SK-N-SH (cell line): ENCODE results near the gene CISTR. TPM values are rescaled to one million over a fixed set of nuclear protein-coding genes. Genes with fewer than 3 reads are reported as not detected.

Source experiments
- CTCF ChIA-PET: fragments of 300-600, 350-600 bp; formaldehyde crosslinking; extraction: SDS; loops from one replicate; lab custom pipeline; 2021; lab: Yijun Ruan, JAX
- POLR2A ChIA-PET: fragments of 350-600 bp; sonication (Branson Sonifier 250); formaldehyde crosslinking; extraction: SDS; loops from one replicate; lab custom pipeline; 2020; ENCODE audit warnings: antibody characterized with exemption, inconsistent platforms; lab: Yijun Ruan, JAX
- DNase-seq: peaks from one replicate; pipeline ENCODE4 v3.0.0; 2012
- H2AFZ ChIP-seq: fragments of 200-600 bp; sonication (generic); 2 replicates; pipeline ENCODE4 v1.8.1; 2016; ENCODE audit warnings: antibody characterized with exemption, mild to moderate bottlenecking, low read depth
- H3F3A ChIP-seq: fragments of 200-600 bp; sonication (generic); replicated peaks from 2 replicates; pipeline ENCODE3; 2016; ENCODE audit warnings: antibody characterized with exemption, mild to moderate bottlenecking; ENCODE audit not compliant: insufficient read depth
- H3K27ac ChIP-seq, 2 experiments: fragments of 200-500 bp in 1 of 2; fragments of 200-600 bp in 1 of 2; sonication (Bioruptor generic) in 1 of 2; sonication (generic), shearing (Covaris generic) in 1 of 2; 2 replicates each; pipeline versions ENCODE4 v1.5.1 to v1.6.1; 2014 to 2016; ENCODE audit warnings: low read depth in 2 of 2, inconsistent platforms in 1 of 2, low read length in 1 of 2, mild to moderate bottlenecking in 1 of 2, mixed read lengths in 1 of 2
- H3K27me3 ChIP-seq: fragments of 200-600 bp; sonication (generic), shearing (Covaris generic); 2 replicates; pipeline ENCODE4 v1.6.1; 2016; ENCODE audit warnings: mixed run types; ENCODE audit not compliant: insufficient read depth
- H3K36me3 ChIP-seq, 2 experiments: fragments of 200-500 bp in 1 of 2; fragments of 200-600 bp in 1 of 2; sonication (Bioruptor generic) in 1 of 2; sonication (generic) in 1 of 2; replicated peaks in 1 of 2; 2 replicates each; pipeline versions ENCODE3 to v1.5.1; 2014 to 2016; ENCODE audit warnings: low read length in 1 of 2, mild to moderate bottlenecking in 1 of 2; ENCODE audit not compliant: insufficient read depth in 2 of 2, control insufficient read depth in 1 of 2
- H3K4me1 ChIP-seq, 2 experiments: fragments of 200-500 bp in 1 of 2; fragments of 200-600 bp in 1 of 2; sonication (Bioruptor generic) in 1 of 2; sonication (generic), shearing (Covaris generic) in 1 of 2; 2 replicates each; pipeline versions ENCODE4 v1.5.1 to v1.6.1; 2014 to 2016; ENCODE audit warnings: low read depth in 1 of 2, low read length in 1 of 2, mixed run types in 1 of 2; ENCODE audit not compliant: insufficient read depth in 2 of 2, control insufficient read depth in 1 of 2
- H3K4me2 ChIP-seq: fragments of 200-600 bp; sonication (generic), shearing (Covaris generic); 2 replicates; pipeline ENCODE4 v1.6.1; 2017; ENCODE audit warnings: mixed run types
- H3K4me3 ChIP-seq, 2 experiments: fragments of 200-500 bp in 1 of 2; fragments of 200-600 bp in 1 of 2; sonication (Bioruptor generic) in 1 of 2; sonication (generic), shearing (Covaris generic) in 1 of 2; 2 replicates each; pipeline versions ENCODE4 v1.5.1 to v1.8.1; 2014 to 2016; ENCODE audit warnings: low read depth in 2 of 2, inconsistent platforms in 1 of 2, low read length in 1 of 2, mild to moderate bottlenecking in 1 of 2, mixed read lengths in 1 of 2, moderate library complexity in 1 of 2
- H3K79me2 ChIP-seq: fragments of 200-600 bp; sonication (generic); 2 replicates; pipeline ENCODE4 v1.8.1; 2017; ENCODE audit warnings: mild to moderate bottlenecking; ENCODE audit not compliant: insufficient read depth
- H3K9ac ChIP-seq: fragments of 200-600 bp; sonication (generic); 2 replicates; pipeline ENCODE4 v1.6.1; 2017; ENCODE audit warnings: mixed run types
- H3K9me2 ChIP-seq: fragments of 200-600 bp; sonication (generic); 2 replicates; pipeline ENCODE4 v1.6.1; 2017; ENCODE audit warnings: mixed run types
- H3K9me3 ChIP-seq: fragments of 200-600 bp; sonication (generic); 2 replicates; pipeline ENCODE4 v1.6.1; 2017; ENCODE audit warnings: mixed run types, mild to moderate bottlenecking, moderate library complexity
- H4K20me1 ChIP-seq: fragments of 200-600 bp; sonication (generic); 2 replicates; pipeline ENCODE4 v1.6.1; 2017; ENCODE audit warnings: mild to moderate bottlenecking, mixed run types; ENCODE audit not compliant: insufficient read depth
- CHD2 ChIP-seq: fragments of 150-350 bp; IDR thresholded peaks from 2 replicates; pipeline ENCODE4 v1.6.1; 2018; ENCODE audit warnings: low read length; ENCODE audit not compliant: partially characterized antibody
- ELF1 ChIP-seq: IDR thresholded peaks from 2 replicates; pipeline ENCODE4 v1.4.0; 2012
- EP300 ChIP-seq, 2 experiments: IDR thresholded peaks; 2 replicates each; pipeline versions ENCODE4 v1.4.0 to v1.6.1; 2012; ENCODE audit warnings: borderline replicate concordance in 1 of 2, low read depth in 1 of 2, low read length in 1 of 2
- FOSL2 ChIP-seq: IDR thresholded peaks from 2 replicates; pipeline ENCODE4 v1.4.0; 2012; ENCODE audit warnings: low read depth, mild to moderate bottlenecking, moderate library complexity, borderline replicate concordance
- FOXJ3 ChIP-seq: sonication (generic); formaldehyde crosslinking; IDR thresholded peaks from 2 replicates; pipeline ENCODE4 v1.5.1; 2020; ENCODE audit warnings: mild to moderate bottlenecking, missing genetic modification reagents
- GATA2 ChIP-seq: sonication (generic); formaldehyde crosslinking; IDR thresholded peaks from 2 replicates; pipeline ENCODE4 v1.5.0; 2020; ENCODE audit warnings: mild to moderate bottlenecking, missing genetic modification reagents
- JUND ChIP-seq: IDR thresholded peaks from 2 replicates; pipeline ENCODE4 v1.4.0; 2012
- MEF2A ChIP-seq: IDR thresholded peaks from 2 replicates; pipeline ENCODE4 v1.4.0; 2012; ENCODE audit warnings: low read depth, borderline replicate concordance
- NRF1 ChIP-seq: IDR thresholded peaks from 2 replicates; pipeline ENCODE4 v1.6.1; 2012; ENCODE audit warnings: low read depth, mild to moderate bottlenecking, low read length
- RAD21 ChIP-seq: IDR thresholded peaks from 2 replicates; pipeline ENCODE4 v1.6.1; 2012; ENCODE audit warnings: mild to moderate bottlenecking, low read length
- RXRA ChIP-seq: IDR thresholded peaks from 2 replicates; pipeline ENCODE4 v1.4.0; 2012; ENCODE audit warnings: low read depth, mild to moderate bottlenecking, borderline replicate concordance
- SIN3A ChIP-seq: IDR thresholded peaks from 2 replicates; pipeline ENCODE4 v1.6.1; 2012; ENCODE audit warnings: low read depth, mild to moderate bottlenecking, low read length, moderate library complexity, borderline replicate concordance
- SMC3 ChIP-seq: IDR thresholded peaks from 2 replicates; pipeline ENCODE4 v1.6.1; 2012; ENCODE audit warnings: low read depth, low read length, improper control_type of control experiment
- WGBS: methylation state at CpG from one replicate; pipeline ENCODE4 v1.1.6; 2017; ENCODE audit warnings: low lambda C conversion rate; 5-methylcytosine and 5-hydroxymethylcytosine counted together
- polyA plus RNA-seq, 3 experiments: library from polyadenylated mRNA; depleted of rRNA; stranded (reverse); fragments of >200 nt; gene quantifications; 2 replicates each; pipeline ENCODE4 v1.2.3, GENCODE V29; 2012
- TF ChIP-seq, protein P1 (sequence below): IDR thresholded peaks from 2 replicates; pipeline ENCODE4 v1.4.0; 2012; ENCODE audit warnings: low read depth
- TF ChIP-seq, protein P2 (sequence below): fragments of 200-600 bp; sonication (generic); IDR thresholded peaks from 2 replicates; pipeline ENCODE4 v1.6.1; 2017; ENCODE audit warnings: antibody characterized with exemption, mild to moderate bottlenecking, moderate library complexity
- TF ChIP-seq, protein P3 (sequence below): IDR thresholded peaks from 2 replicates; pipeline ENCODE4; 2012

CISTR gene
- polyA plus RNA-seq, 1 of the 3 experiments (the other 2 are of a cell fraction): not detected

DNA sequence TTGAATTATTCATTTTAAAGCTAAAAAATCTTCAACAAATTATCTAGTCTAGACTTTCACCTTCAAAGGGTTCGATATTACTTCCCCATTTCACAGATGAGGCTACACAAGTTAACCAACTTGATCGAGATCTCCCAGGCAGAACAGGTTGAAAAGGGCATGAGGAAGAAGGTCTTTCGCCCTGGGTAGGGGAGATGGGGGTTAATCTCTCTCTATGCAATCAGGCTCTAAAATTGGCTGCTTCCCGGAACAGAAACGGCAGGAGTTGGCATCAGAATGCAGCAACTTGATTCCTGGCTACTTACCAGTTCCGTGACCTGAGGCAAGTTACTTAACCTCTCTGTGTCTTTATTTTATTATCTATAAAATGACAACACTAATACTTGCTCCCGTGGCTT is 2.4 kb upstream of the CISTR start:
- DNase-seq: no peak
- no peak overlapping the region for H3K4me2 ChIP-seq
- POLR2A ChIA-PET: no interaction called here
- no peaks in the 10 kb centered on the region for H3K79me2 ChIP-seq
- no peak overlapping the region for H2AFZ ChIP-seq
- H3K27me3 ChIP-seq: peaks cover 87% of the 10 kb centered on the region
- H3K9me2 ChIP-seq: no peaks in the 10 kb centered on the region
- no peaks in the 10 kb centered on the region for H3F3A ChIP-seq
- CTCF ChIA-PET: interaction anchor here (1.0 to 10.5 kb wide), 4 partner anchors 9 to 225 kb away, joined by 3 to 121 read pairs (median 46); no protein-coding TSS in a partner anchor
- peaks cover 9 to 11% of the 10 kb centered on the region in 2 experiments; a peak in 1 of 4 replicates for H3K4me1 ChIP-seq
- H3K9ac ChIP-seq: no peak overlapping the region
- TF ChIP-seq SIN3A (no peak), CHD2 (no peak), FOSL2 (no peak), GATA2 (CRISPR knock-in tag) (no peak), SMC3 (no peak), NRF1 (no peak), EP300 (IDR thresholded peaks at IDR 0.05; ENCODE audit: borderline replicate concordance in 1 of 2, low read depth in 1 of 2, low read length in 1 of 2) (no peak), RXRA (no peak), FOXJ3 (CRISPR knock-in tag) (no peak)
- TF ChIP-seq, all 33 proteins: peak for 0
- Histone ChIP-seq H3K27ac (no peak overlapping the region), H3K9me3 (no peaks in the 10 kb centered on the region), H3K4me3 (no peak overlapping the region), H3K36me3 (no peaks in the 10 kb centered on the region), H4K20me1 (no peaks in the 10 kb centered on the region)
- 7% methylated on average over 7 of the region's 7 CpGs for WGBS

DNA sequence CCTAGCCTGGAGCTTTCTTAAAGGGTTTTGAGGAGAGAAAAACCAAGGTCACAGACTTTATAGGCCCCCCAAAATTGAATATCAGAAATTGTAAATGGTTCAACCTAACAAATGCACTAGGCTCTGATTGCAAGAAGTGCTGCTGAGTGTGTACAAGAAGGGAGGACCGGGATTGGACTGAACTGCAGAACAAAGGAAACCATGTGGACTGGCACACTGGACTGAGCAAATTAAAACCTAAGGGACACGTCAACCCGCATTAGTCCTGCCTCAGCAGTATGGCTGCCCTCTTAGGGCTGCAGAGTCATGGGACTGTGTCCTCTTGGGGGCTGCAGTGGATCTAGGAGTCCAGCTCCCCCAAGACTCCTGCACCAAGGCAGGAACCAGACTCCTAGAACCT is 842 bp upstream of the CISTR start:
- Histone ChIP-seq H4K20me1 (no peaks in the 10 kb centered on the region), H3K36me3 (no peaks in the 10 kb centered on the region), H2AFZ (no peak overlapping the region), H3F3A (no peaks in the 10 kb centered on the region), H3K27ac (no peak overlapping the region), H3K9me2 (no peaks in the 10 kb centered on the region), H3K9ac (no peak overlapping the region), H3K4me2 (no peak overlapping the region), H3K27me3 (peaks cover 87% of the 10 kb centered on the region), H3K79me2 (no peaks in the 10 kb centered on the region), H3K9me3 (no peaks in the 10 kb centered on the region), H3K4me3 (no peak overlapping the region), H3K4me1 (peaks cover 9 to 11% of the 10 kb centered on the region in 2 experiments; a peak in 1 of 4 replicates)
- WGBS: 84% methylated on average over 3 of the region's 3 CpGs
- CTCF ChIA-PET: interaction anchor here (0.6 to 10.5 kb wide), 10 partner anchors 9 to 233 kb away, joined by 3 to 90 read pairs (median 3); partner anchors contain the start of gene HOXC10
- no peak for DNase-seq
- POLR2A ChIA-PET: no interaction called here
- no peak for TF ChIP-seq CHD2
- TF ChIP-seq RAD21: no peak
- TF ChIP-seq ELF1: no peak
- TF ChIP-seq, protein P1, sequence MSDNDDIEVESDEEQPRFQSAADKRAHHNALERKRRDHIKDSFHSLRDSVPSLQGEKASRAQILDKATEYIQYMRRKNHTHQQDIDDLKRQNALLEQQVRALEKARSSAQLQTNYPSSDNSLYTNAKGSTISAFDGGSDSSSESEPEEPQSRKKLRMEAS: no peak

DNA sequence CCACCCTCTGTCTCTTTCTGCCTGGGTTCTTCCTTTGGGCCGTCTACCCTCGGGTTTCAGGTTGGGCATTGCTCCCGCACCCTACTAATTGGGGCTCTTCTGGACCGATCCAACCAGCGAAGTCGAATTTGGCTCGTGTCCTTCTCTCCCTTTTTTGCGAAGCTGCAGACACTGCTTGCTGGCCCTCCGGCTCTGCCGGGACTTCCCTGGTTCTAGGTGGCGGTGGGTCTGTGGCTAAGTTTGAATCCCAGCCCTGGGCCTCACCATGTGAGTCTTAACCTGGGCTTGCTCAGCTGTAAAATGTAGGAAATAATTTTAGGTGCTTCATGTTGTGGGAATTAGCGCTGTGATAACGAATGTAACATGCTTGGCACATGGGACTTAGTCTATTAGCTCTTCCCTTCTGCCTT is 418 bp upstream of the CISTR start:
- Histone ChIP-seq H3K4me2 (peak overlapping the region; percentile 74; the same call in 1 of the 2 replicates), H3K4me1 (peaks cover 9 to 11% of the 10 kb centered on the region in 2 experiments; a peak in 1 of 4 replicates), H2AFZ (no peak overlapping the region), H3K9me2 (no peaks in the 10 kb centered on the region), H3K4me3 (no peak overlapping the region), H4K20me1 (no peaks in the 10 kb centered on the region), H3K9ac (no peak overlapping the region), H3K27me3 (peaks cover 87% of the 10 kb centered on the region), H3F3A (no peaks in the 10 kb centered on the region), H3K79me2 (no peaks in the 10 kb centered on the region), H3K9me3 (no peaks in the 10 kb centered on the region), H3K36me3 (no peaks in the 10 kb centered on the region), H3K27ac (no peak overlapping the region)
- 58% methylated on average over 13 of the region's 13 CpGs for WGBS
- TF ChIP-seq JUND: no peak
- TF ChIP-seq, protein P2, sequence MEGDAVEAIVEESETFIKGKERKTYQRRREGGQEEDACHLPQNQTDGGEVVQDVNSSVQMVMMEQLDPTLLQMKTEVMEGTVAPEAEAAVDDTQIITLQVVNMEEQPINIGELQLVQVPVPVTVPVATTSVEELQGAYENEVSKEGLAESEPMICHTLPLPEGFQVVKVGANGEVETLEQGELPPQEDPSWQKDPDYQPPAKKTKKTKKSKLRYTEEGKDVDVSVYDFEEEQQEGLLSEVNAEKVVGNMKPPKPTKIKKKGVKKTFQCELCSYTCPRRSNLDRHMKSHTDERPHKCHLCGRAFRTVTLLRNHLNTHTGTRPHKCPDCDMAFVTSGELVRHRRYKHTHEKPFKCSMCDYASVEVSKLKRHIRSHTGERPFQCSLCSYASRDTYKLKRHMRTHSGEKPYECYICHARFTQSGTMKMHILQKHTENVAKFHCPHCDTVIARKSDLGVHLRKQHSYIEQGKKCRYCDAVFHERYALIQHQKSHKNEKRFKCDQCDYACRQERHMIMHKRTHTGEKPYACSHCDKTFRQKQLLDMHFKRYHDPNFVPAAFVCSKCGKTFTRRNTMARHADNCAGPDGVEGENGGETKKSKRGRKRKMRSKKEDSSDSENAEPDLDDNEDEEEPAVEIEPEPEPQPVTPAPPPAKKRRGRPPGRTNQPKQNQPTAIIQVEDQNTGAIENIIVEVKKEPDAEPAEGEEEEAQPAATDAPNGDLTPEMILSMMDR: no peak
- no peak for TF ChIP-seq MEF2A
- TF ChIP-seq, protein P1: no peak
- TF ChIP-seq, protein P3, sequence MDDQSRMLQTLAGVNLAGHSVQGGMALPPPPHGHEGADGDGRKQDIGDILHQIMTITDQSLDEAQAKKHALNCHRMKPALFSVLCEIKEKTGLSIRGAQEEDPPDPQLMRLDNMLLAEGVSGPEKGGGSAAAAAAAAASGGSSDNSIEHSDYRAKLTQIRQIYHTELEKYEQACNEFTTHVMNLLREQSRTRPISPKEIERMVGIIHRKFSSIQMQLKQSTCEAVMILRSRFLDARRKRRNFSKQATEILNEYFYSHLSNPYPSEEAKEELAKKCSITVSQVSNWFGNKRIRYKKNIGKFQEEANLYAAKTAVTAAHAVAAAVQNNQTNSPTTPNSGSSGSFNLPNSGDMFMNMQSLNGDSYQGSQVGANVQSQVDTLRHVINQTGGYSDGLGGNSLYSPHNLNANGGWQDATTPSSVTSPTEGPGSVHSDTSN: no peak
- TF ChIP-seq RAD21: no peak
- ChIA-PET POLR2A (no interaction called here), CTCF (interaction anchor here (0.6 to 10.5 kb wide), 11 partner anchors 9 to 233 kb away, joined by 3 to 90 read pairs (median 3); partner anchors contain the start of gene HOXC10)
- DNase-seq: no peak
